ENCODE measurements around the gene NLRP1.

The NLRP1 gene

DNA sequence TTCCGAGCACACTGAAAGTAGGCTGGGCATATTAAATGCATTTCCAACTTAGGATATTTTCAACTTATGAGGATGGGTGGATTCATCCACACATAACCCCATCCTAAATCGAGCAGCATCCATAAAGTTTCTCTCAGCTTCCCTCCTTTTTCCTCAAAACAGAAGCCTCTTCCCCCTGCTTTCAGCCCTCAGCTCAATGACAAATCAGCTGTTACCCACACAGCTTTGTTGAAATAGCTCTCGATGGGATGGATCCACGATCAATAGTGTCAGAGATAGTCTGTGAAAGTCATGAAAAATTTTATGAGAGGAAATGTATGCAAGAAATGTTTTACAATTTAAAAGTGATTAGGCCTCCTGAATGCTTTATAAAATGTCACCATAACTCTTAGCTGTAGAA, 118.0 kb downstream of the NLRP1 start:
- no peak for DNase-seq

DNA sequence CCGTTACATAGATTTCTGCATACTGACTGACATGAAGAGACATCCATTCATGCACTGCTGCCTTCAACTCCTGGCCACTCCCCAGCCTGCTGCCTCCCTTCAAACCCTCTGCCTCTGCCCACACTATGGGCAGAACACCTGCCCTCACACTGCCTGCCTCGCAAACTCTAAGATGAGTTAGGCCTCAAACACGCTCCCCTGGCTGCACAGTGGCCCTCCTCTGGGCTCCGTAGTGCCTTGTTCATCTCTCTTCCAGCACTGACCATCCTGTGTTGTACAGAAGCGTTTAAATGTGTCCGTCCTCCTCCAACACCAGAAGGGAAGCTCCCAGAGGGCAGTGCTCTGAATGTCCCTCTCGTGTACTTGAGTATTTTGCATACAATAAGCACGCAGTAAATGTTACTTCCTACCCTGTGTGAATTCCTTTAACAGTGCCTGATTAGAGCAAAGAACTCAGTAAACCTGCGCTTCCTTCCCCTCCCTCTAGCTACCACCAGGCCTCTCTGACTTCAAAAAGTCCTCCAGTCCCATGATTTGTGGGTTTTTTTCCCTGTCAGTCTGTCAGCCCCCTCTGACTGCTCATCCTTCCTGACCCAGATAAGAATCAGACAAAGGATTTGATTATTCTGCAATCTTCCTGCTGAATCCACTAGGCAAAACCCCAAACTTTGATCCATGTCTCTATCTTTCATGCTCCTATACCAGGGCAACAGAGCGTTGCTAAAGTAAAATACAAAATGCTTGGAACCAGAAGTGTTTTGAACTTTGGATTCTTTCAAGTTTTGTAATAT, 119.4 kb downstream of the NLRP1 start:
- no peak for DNase-seq
